ENCODE measurements around the gene CTDSPL.

Gene CTDSPL

DNA sequence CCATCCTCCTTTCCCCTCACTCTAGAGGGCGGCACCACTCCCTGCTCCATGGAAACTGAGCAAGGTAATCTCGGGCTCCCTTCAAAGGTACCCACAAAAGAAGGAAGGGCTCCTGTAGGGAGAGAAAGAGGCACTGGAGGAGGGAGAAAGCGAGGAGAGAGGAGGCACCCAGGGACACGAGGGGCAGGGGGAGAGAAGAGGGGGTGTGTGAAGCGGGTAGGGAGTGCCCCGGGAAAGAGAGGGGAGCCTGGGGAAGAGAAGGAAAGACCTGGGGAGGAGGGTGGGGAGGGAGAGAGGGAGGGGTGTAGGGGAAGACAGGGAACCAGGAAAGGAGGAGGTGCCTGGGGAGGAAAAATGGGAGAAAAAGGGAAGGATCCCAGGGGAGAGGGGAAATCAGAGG, 129.4 kb downstream of the CTDSPL start:
- no peak for DNase-seq

DNA sequence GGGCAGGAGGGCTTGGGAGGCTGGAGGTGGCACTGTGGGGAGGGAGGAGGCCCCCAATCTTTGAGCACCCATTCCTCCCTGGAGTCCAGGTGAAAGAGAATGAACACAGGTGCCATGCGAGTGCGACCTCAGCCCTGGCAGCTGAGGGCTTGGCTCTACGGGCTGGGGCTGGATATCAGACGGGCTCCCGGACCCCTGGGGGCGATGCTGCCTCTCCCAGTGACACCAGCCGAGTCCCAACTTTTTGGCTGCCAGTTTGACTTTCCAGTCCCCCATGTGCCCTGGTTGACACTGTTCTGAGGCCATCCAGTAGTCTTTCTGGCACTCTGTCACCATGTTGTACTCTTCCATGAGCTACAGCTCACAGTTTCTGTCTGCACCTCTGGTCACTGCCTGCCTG, 130.1 kb downstream of the CTDSPL start:
- DNase-seq: no peak

DNA sequence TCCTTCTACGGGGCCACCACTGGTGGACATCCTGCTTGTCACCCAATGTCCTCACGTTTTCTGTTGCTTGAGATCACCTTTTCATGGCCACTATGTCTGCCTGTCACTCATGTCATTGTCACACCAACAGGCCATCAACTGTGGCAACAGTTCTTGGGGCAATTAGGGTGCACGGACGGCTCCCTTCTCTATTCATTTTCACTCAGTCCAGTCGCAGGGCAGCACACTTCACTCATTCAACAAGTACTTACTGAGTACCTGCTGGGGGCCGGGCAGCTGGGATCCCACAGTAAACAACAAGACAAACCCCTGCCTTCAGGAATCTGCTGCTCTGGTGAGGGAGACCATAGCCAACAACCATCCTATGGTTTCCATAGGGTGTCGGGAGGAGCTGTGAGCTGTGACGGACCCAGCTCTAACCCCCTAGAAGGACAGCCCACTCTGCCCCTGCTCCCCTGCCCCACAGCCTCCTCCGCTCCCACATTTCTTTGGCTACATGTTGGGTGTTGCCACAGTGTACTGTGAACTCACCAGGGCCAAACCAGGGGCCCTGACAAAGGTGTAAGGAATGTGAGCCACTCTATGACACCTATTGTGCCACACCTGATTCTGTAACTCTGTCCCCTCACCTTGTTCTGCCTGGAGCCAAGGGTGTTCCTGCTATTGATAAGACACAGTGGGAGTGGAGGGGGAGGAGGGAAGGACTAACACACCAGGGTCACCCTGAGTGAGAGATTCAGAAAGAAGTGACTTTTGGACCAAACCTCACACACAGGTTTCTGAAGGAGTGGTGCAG, 130.8 kb downstream of the CTDSPL start:
- DNase-seq: no peak

DNA sequence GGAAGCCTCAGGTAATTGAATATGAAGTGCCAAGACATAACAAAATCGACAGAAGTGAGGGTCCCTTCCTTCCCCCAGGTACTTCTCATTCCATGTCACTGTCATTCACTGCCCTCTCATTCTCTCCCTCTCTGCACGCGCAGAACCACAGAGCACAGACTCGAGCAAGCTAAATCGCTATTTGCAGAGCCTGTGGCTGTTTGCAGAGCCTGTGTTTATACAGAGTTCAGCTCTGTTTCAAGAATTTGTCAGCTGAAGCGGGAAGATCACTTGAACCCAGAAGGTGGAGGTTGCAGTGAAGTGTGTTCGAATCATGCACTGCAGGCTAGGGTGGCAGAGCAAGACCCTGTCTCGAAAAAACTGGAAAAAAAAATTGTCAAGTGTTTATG, 131.4 kb downstream of the CTDSPL start:
- DNase-seq: no peak

DNA sequence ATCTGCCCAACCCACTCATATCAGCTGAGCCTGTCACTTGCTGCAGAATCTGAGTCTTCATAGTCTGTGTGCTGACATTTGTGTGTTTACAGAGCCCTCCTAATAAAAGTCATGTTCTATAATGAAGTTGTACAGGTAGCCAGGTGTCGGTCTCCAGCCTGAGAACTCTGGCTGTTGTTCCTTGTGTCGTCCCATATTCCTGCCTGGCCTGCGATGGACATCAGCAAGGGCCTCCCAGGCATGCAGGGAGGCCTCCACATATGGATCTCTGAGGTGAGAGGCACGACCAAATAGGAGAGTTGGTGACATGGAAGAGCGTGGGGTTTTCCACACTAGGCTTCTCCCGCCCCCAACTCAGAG, 131.8 kb downstream of the CTDSPL start:
- peak in 1 of 2 experiments; percentile 41 for DNase-seq

DNA sequence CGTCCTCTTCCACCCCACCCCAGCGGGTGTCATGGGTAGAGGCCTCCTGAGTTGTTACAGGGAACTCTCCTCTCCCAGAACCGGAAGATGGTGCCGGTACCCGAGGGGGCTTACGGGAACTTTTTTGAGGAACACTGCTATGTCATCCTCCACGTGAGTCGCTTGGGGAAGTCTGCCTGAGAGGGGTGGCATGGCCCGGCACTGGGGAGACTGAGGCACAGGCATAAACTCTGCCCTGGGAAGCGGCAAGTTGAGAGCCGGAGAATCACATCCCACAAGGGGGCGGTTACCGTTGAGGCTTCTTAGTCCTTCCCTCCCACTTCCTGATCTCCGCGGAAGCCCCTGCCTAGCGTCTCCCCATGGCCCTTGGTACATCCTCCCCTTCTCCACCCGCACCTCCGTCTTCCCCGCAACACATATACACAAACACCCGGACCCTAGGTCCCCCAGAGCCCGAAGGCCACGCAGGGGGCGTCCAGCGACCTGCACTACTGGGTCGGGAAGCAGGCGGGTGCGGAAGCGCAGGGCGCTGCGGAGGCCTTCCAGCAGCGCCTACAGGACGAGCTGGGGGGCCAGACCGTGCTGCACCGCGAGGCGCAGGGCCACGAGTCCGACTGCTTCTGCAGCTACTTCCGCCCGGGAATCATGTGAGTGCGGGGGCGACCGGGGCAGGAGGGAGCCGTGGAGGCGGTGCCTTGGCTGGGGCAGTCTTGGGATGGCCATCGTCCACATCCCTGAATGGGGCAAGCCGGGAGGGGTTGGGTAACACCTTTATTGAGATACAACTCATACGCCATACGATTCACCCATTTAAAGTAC, 132.3 kb downstream of the CTDSPL start:
- peak; percentile 82 to 84 for DNase-seq

DNA sequence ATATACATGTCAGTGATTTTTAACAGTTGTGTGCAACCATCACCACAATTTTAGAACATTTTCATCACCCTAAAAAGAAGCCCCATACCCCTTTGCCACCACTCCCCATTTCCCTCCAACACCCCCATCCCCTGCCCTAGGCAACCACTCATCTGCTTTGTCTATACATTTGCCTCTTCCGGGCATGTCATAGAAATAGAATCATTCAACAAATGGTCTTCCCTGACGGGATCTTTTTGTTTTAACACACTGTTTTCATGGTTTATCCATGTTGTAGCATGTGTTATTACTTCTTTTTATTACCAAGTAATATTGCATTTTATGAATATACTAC, 132.9 kb downstream of the CTDSPL start:
- no peak for DNase-seq

DNA sequence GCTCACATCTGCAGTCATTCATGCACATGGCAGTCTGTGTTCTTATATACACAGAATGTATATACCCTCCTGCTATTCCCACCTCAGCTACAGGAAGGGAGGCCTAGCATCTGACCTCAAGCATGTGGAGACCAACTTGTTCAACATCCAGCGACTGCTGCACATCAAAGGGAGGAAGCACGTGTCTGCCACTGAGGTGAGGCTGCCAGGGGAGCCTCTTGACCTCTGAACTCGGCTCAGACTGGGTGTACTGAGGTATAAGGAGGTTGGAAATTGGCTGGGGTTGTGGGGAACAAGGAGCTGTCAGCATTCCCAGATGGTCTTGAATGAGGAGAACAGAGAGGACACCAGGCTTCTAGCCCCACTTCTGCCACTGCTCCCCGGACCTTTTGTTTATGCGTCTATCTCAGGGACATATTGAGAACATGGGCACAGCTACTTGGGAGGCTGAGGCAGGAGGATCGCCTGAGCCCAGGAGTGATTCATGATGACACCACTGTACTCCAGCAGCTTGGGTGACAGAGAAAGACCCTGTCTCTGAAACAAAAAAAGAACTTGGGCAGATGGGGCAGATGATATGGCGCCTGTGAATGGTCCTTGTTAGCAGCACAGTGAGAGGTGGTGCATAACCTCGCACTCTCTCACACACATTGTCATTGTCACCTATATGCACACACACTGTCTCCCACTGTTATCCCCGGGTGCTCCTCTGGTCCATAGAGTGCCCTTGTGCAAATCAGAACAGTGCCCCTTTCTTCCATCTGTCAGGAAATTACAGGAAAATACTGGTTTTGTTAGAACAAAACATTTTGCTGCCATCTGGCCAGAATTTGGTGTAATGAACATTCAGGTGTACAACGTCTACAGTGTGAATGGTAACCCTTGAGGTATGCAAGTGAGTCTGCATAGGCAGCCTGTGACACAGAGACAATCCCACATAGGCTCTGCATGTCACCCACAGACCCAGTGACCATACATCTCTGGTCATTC, 134.3 kb downstream of the CTDSPL start:
- DNase-seq: no peak

DNA sequence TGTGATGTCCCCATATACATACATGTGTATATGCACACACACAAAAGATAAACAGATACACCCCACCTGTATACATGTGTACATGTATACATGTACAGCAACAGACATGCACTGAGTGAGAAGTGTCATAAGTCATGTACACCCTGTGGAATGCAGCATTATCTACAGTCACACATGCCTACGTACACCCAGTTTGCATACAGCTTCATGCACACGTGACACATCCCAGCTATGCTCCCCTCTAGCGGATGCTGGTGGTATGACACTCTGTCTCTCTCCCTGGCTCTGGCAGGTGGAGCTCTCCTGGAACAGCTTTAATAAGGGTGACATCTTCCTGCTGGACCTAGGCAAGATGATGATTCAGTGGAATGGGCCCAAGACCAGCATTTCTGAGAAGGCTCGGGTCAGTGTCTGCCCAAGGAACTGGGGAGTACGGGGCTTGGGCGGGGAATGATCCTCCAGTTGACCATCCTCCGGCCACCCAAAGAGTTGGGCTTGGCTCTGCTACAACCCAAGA, 135.2 kb downstream of the CTDSPL start:
- peak; percentile 91 to 92 for DNase-seq

DNA sequence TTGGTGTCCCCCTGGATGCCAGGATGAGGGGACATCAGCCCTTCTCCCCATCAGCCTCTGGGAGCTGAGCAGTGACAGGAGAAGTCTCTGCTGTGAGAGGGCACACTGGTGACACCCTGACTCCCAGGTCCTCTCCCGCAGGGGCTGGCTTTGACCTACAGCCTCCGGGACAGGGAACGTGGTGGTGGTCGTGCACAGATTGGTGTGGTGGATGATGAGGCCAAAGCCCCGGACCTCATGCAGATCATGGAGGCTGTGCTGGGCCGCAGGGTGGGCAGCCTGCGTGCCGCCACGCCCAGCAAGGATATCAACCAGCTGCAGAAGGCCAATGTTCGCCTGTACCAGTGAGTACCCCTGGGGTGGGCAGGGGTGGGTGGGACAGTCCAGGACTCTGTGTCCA, 135.7 kb downstream of the CTDSPL start:
- no peak for DNase-seq

DNA sequence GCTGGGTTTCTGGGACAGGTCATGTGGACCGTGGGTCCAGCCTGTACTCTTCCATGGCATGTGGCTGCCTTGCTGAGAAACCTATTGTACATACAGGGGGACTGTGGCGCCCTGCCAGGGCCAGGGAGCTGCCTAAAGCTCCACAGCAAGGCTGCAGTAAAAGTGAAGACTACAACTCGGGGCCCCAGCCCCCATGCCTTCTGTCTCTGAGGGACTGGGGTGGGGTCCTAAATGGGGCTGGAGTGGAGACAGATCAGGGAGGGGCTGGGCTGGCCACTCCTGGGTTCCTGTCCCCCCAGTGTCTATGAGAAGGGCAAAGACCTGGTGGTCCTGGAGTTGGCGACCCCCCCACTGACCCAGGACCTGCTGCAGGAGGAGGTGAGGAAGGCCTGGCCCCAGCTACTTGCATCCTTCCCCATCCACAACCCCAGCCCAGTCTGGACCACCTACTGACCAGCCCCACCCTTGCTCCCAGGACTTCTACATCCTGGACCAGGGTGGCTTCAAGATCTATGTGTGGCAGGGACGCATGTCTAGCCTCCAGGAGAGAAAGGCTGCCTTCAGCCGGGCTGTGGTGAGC, 136.2 kb downstream of the CTDSPL start:
- DNase-seq: no peak

DNA sequence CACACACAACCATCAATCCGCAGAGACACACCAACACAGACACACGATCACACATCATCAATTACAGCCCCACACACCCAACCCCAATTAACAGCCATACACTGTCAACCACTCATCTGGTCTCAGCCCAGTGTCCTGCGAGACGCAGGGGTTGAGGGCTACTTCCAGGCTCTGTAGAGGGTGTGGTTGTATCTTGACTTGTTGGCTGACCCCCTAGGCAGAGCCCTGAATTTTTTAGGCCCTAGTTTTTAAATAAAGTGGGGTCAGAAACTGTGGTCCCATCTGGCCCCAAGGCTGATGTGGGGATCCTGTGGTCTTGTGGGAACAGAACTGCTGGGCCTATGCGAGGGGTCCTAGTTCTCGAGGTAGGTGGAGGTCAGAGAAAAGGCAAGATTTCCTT, 138.2 kb downstream of the CTDSPL start:
- DNase-seq: no peak

DNA sequence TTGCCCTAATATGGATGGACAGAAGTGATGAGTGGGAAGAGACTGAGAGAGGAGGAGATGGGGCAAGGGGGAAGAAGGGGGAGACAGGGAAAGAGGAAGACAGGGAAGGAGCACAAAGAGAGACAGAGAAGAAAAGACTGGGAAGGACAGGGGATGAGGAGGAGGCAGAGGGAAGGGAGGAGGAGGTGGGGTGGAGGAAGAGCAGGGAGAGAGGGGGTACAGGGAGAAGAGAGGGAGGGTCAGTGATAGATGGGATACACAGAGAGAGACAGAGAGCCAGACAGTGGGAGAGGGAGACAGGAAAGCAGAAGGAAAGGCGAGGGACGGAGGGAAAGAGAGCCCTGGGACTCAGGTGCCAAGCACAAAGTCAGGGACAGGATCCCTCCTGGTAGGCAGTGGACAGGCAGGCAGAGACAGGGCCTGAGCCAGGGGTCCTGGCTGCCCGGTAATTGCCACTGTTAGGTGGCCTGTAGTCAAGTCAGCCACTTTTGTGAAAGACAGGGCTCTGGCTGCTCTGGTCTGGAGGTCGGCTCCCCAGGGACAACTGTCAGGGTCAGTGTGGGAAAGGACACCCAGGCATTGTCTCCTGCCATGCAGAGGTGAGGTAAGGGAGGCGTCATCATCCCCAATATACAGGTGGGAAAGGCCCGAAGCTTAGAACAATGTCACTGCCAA, 138.7 kb downstream of the CTDSPL start:
- no peak for DNase-seq

DNA sequence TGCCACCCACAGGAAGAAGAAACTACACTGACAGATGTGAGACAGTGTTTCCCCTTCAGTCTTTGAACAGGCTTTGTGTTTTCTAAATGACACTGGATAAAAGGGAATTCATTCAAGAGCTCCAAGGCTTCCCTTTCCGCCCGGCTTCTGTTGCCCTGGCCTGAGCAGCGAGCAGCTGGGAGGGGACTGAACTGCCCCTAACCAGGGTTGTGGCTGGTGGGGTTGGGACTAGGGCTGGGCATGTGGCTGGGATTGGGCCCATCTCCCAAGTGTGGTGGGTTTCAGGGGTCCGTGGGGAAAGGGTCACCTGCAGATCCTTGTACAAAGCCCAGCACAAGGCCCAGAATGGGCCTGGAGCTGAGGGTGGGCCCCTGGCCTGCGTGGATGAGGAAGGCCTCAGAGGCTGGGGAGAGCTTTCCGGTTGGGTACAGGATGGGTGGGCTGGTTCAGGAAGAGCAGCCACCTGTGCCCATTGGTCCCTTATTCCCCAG, 139.3 kb downstream of the CTDSPL start:
- no peak for DNase-seq

DNA sequence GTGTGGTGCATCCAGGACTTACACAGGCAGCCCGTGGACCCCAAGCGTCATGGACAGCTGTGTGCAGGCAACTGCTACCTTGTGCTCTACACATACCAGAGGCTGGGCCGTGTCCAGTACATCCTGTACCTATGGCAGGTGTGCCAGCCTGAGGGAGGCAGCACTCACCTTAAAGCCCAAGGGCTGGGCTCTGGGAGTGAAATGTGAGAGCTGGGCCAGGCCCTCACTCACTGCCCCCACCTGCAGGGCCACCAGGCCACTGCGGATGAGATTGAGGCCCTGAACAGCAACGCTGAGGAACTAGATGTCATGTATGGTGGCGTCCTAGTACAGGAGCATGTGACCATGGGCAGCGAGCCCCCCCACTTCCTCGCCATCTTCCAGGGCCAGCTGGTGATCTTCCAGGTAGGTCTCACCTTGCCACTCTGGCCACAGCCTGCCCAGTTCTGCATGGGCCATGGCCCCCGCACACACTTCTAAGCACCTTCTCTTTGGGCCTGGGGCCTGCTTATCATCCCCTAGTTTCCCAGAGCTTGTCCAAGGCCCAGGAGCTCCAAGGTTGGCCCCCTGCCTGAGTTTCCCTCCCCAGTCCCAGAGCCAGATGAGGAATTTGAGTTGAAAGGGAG, 139.9 kb downstream of the CTDSPL start:
- no peak for DNase-seq

DNA sequence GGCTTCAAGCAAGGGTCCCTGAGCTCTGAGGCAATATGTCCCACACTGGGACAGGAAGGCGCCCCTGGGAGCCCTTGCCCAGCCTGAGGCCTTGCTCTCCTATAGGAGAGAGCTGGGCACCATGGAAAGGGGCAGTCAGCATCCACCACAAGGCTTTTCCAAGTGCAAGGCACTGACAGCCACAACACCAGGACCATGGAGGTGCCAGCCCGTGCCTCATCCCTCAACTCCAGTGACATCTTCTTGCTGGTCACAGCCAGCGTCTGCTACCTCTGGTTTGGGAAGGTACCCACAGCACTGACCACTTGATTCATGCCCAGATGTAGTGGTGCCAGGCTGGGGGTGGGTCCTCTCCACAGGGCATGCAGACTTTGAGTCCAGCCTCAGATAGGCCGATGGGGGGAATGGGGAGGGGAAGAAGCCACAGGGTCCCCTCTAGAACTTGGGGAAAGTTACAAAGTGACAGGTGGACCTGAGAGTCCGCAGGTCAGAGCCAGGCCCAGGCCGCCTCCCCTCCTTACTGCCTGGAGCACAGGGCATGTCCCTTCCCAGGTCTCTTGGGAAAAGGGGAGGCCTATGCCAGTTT, 140.7 kb downstream of the CTDSPL start:
- DNase-seq: no peak

DNA sequence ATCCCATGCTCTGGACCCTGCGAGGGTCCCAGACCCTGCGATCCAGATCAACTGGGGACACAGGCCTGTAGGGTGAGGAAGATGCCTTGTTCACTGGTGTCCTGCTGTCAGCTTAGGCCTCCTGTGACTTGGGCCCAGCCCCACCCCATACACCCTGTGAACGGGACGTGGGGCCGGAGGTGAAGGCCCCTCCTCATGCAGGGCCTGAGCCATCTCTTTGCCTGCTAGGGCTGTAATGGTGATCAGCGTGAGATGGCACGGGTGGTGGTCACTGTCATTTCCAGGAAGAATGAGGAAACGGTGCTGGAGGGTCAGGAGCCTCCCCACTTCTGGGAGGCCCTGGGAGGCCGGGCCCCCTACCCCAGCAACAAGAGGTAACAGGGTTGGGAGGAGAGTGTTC, 141.3 kb downstream of the CTDSPL start:
- DNase-seq: no peak

DNA sequence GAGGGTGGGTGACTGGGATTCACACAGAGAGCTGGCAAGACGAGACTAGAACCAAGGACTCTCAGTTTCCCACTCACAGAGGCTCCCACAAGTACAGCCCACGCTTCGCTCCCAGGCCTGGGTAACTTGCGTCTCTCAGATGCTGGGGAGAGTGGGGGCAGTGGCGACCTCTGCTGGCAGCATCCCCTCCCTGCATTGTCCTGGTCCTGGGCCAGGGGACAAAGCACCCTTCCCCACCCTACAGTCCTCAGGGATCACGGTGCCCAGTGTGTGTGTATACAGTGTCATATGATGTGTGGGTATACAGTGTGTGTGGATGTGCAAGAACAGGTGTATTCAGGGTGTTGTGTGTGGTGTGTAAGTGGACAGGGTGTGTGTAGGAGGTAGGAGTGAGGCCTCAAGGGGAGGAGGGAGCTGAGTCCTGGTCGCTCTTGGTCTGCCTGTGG, 141.7 kb downstream of the CTDSPL start:
- peak; percentile 82 to 83 for DNase-seq

DNA sequence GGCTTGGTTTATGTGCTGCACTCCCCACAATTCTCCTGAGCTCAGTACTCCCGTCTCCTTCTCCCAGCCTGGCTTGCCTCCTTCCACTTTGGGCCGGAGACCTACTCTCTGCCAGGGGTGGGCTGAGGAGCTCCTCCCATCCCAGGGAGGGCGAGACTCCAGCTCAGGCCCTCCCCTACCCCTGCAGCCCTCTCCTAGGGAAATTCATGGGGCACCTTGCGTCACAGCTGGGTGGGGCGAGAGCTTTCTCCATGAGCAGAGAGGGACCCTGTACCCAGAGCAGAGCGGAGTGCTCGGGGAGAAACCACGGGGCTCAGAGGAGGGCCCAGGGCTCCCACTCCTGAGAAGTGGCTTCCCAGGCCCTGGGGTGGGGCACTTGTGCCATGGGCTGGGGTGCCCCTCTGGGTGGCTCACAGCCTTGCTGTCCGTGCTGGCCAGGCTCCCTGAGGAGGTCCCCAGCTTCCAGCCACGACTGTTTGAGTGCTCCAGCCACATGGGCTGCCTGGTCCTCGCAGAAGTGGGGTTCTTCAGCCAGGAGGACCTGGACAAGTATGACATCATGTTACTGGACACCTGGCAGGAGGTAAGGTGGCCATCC, 142.2 kb downstream of the CTDSPL start:
- DNase-seq: no peak

DNA sequence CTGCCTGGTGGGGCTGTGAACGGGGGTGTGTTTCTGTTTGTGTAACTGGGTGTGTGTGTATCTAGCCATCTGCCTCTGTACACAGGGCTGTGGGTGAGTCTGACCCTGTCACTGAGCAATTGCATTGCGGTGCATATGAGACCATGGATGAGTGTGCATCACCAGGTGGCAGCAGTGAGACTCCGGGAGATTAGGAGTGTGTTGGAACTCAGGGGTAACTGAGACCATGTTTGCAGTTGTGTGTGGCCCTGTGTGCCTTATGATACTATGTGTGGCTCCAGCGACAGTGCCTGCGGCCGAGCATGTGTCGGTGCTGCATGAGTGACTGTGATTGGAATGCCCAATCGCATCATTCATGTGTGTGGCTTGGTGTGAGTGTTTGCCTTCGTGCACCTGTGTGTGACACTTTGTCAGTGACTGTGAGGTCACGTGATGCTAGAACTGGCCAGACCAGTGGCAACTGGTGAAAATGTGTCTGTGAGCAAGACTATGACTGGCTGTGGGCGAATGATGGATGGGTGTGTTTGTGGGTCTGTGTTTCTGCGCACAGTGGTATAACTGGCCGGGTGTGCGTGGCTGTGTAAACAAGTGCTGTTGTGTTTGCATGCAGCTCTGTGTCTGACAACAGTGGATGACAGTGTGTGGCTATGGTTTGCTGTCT, 142.9 kb downstream of the CTDSPL start:
- DNase-seq: peak; percentile 61 to 69

All from activated T-cell treated with anti-CD3 and anti-CD28 coated beads, Interleukin-2, amount 50 U/mL, for 48 hours (primary cell).